PC-3 (cell line): ENCODE results near the gene CARD10.

Experiments
- EZH2 ChIP-seq: fragments of 300-600 bp; sonication (generic); IDR thresholded peaks from one replicate; pipeline ENCODE4 v1.6.1; 2017; ENCODE audit warnings: antibody characterized with exemption, mild to moderate bottlenecking, low read length; ENCODE audit not compliant: unreplicated experiment
- EZH2phosphoT487 ChIP-seq: fragments of 300-600 bp; sonication (generic); IDR thresholded peaks from 2 replicates; pipeline ENCODE4 v1.6.1; 2018; ENCODE audit warnings: mild to moderate bottlenecking, antibody characterized with exemption, low read length, borderline replicate concordance
- TF ChIP-seq, protein P1 (sequence below): fragments of 300-600 bp; sonication (generic); conservative IDR thresholded peaks from 2 replicates; pipeline ENCODE4 v1.5.1; 2017; ENCODE audit warnings: antibody characterized with exemption, low read depth, mild to moderate bottlenecking, low read length

DNA sequence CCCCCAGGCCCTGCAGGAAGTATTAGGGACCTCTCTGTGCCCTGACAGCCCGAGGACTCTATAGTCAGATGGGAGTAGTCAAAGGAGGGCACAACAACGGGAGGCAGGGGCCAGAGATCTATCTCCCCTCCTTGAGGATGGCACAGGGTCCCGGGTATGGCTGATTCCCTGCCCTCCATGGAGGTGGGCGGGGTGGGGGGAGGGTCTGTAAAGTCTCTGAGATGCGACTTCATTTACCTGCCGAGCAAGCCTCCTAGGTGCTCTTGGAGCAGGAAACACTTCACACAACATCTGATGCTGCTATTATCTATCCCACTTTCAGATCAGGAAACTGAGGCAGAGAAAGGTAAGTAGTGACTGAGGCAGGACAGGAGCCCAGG lies 40.3 kb upstream of the CARD10 start:
- TF ChIP-seq, protein P1, sequence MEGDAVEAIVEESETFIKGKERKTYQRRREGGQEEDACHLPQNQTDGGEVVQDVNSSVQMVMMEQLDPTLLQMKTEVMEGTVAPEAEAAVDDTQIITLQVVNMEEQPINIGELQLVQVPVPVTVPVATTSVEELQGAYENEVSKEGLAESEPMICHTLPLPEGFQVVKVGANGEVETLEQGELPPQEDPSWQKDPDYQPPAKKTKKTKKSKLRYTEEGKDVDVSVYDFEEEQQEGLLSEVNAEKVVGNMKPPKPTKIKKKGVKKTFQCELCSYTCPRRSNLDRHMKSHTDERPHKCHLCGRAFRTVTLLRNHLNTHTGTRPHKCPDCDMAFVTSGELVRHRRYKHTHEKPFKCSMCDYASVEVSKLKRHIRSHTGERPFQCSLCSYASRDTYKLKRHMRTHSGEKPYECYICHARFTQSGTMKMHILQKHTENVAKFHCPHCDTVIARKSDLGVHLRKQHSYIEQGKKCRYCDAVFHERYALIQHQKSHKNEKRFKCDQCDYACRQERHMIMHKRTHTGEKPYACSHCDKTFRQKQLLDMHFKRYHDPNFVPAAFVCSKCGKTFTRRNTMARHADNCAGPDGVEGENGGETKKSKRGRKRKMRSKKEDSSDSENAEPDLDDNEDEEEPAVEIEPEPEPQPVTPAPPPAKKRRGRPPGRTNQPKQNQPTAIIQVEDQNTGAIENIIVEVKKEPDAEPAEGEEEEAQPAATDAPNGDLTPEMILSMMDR: no peak
- TF ChIP-seq EZH2 (no peak), EZH2phosphoT487 (no peak)
